SK-N-MC (cell line): ENCODE data around the gene RBM4B.
A peak's percentile ranks its signal among the peaks of the same experiment; 100 is the strongest.

Source experiments
- EZH2 ChIP-seq: fragments of 200-600 bp; sonication (generic); IDR thresholded peaks from one replicate; pipeline ENCODE4 v1.6.1; 2017; ENCODE audit warnings: antibody characterized with exemption
- POLR2AphosphoS5 ChIP-seq: IDR thresholded peaks from 2 replicates; pipeline ENCODE4 v1.6.1; 2012; ENCODE audit warnings: mild to moderate bottlenecking, low read depth, low read length, borderline replicate concordance

- TF ChIP-seq EZH2 (no peak), POLR2AphosphoS5 (peak; percentile 99)
Measured at GRCh38 chr11:66616379-66617154, 61.1 kb downstream of the RBM4B start, which contains the start of gene RBM14.
